Measurements from ENCODE around the gene SPECC1. TPM values are rescaled to one million over a fixed set of nuclear protein-coding genes. Genes with fewer than 3 reads are reported as not detected.

Gene SPECC1
- total and polyA plus RNA-seq, 9 of the 15 experiments (the other 6 are each of a cell fraction or from before 2014, with no cell fraction given), result 2.4 to 19.6 (median 14.7) TPM

DNA sequence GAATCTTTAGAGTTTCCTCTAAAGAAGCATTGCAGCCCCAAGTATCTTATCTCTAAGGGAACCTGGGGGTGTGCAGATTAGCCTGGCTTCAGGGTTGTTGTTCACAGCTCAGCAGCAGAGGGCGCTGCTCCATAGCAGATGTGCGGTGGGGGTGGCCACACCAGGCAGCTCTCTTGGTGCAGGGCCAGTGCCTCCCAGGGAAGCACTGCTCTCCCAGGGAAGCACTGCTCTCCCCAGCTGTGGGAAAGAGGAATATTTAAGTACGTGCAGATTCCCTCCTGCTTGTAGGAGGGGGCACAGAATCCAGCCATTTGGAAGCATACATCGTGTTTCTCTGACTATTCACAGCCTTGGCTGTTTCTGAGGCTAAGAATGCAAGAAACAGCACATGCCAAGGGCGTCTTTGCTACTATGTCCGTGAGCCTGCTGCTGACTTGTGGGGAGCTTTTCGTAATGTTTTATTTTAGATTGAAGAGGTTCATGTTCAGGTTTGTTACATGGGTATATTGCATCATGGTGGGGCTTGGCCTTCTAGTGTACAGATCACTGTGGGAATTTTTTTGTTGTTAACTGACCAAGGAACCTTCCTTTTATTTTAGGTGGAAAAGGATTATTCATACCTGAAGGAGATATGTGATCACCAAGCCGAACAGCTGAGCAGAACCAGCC, 217.8 kb downstream of the SPECC1 start:
- H3K4me2 ChIP-seq (ENCODE audit: insufficient read depth, low read length), result no peak overlapping the region
- peak; percentile 89 for FAIRE-seq
- intact Hi-C loops (cut with micrococcal nuclease), result loop anchor here (2.0 kb wide), 3 partner anchors 94 to 234 kb away; no protein-coding TSS in a partner anchor
- H2AFZ ChIP-seq (ENCODE audit: low read depth, low read length), result no peak overlapping the region
- H3K4me3 ChIP-seq, result no peak overlapping the region
- 0 out of 2 replicates have a peak, but pooled peaks cover 4% of the 10 kb centered on the region for H4K20me1 ChIP-seq (replicated peaks; ENCODE audit: control insufficient read depth, insufficient read depth, low read length)
- no peaks in the 10 kb centered on the region for H3K27me3 ChIP-seq (ENCODE audit: control insufficient read depth in 2 of 2, insufficient read depth in 2 of 2, low read length in 2 of 2)
- H3K9me1 ChIP-seq (ENCODE audit: control insufficient read depth, insufficient read depth, low read length), result no peaks in the 10 kb centered on the region
- no peak overlapping the region for H3K27ac ChIP-seq (ENCODE audit: extremely low read depth, low read depth, low read length)
- no peaks in the 10 kb centered on the region for H3K9me3 ChIP-seq (replicated peaks; ENCODE audit: control insufficient read depth, insufficient read depth, low read depth, low read length)
- peak; percentile 79 to 83 (median 80) for DNase-seq (ENCODE audit: extremely low read depth in 1 of 4, low spot score in 3 of 4)
- H3K79me2 ChIP-seq (ENCODE audit: control insufficient read depth, insufficient read depth, low read length), result no peaks in the 10 kb centered on the region
- POLR2A ChIA-PET, result no interaction called here
- H3K4me1 ChIP-seq (replicated peaks in 1 of 2; ENCODE audit: control insufficient read depth in 2 of 2, insufficient read depth in 2 of 2, low read length in 2 of 2), result peaks cover 0 to 6% of the 10 kb centered on the region in 2 experiments; a peak in 3 of 5 replicates
- H3K36me3 ChIP-seq (ENCODE audit: control insufficient read depth, insufficient read depth, low read length), result peaks cover 15% of the 10 kb centered on the region; the same call in 2 of the 3 replicates
- peak; percentile 99 for ATAC-seq
- H3K9ac ChIP-seq (ENCODE audit: insufficient read depth in 1 of 2, low read depth in 2 of 2, low read length in 2 of 2), result no peak overlapping the region
- 37% methylated on average over 7 of the region's 8 CpGs for WGBS (ENCODE audit: insufficient coverage, low coverage, missing lambda C conversion rate)
- CTCF ChIA-PET (ENCODE audit: low intra/inter-chr PET ratio), result interaction anchor here (0.6 to 2.3 kb wide), 3 partner anchors 94 to 107 kb away, joined by 3 to 15 read pairs (median 7); no protein-coding TSS in a partner anchor
- no TSS peak for BruUV-seq (replicated peaks)
- in situ Hi-C loops (cut with MboI), result no loop called here
- TF ChIP-seq NFRKB (IDR thresholded peaks at IDR 0.05; ENCODE audit: low read depth), result no peak
- TF ChIP-seq RUNX1 (IDR thresholded peaks at IDR 0.05; ENCODE audit: low read depth), result no peak
- no peak for TF ChIP-seq RBM22 (IDR thresholded peaks at IDR 0.05; ENCODE audit: low read depth, low read length, poor library complexity, severe bottlenecking)
- TF ChIP-seq MCM7 (IDR thresholded peaks at IDR 0.05), result no peak
- TF ChIP-seq RBBP5 (IDR thresholded peaks at IDR 0.05; ENCODE audit: borderline replicate concordance, insufficient read depth, low read length, poor library complexity, severe bottlenecking), result no peak
- no peak for TF ChIP-seq WHSC1 (IDR thresholded peaks at IDR 0.05; ENCODE audit: low read length)
- no peak for TF ChIP-seq CHCHD3 (CRISPR knock-in tag; IDR thresholded peaks at IDR 0.05)
- no peak for TF ChIP-seq ZNF586 (CRISPR knock-in tag; conservative IDR thresholded peaks at IDR 0.05)
- TF ChIP-seq ZNF76 (CRISPR knock-in tag; IDR thresholded peaks at IDR 0.05; ENCODE audit: borderline replicate concordance), result no peak
- no peak for TF ChIP-seq EP400 (IDR thresholded peaks at IDR 0.05)
- no peak for TF ChIP-seq KAT8 (IDR thresholded peaks at IDR 0.05; ENCODE audit: low read depth)
- no peak for TF ChIP-seq ZBED1 (IDR thresholded peaks at IDR 0.05)
- TF ChIP-seq, protein P1, sequence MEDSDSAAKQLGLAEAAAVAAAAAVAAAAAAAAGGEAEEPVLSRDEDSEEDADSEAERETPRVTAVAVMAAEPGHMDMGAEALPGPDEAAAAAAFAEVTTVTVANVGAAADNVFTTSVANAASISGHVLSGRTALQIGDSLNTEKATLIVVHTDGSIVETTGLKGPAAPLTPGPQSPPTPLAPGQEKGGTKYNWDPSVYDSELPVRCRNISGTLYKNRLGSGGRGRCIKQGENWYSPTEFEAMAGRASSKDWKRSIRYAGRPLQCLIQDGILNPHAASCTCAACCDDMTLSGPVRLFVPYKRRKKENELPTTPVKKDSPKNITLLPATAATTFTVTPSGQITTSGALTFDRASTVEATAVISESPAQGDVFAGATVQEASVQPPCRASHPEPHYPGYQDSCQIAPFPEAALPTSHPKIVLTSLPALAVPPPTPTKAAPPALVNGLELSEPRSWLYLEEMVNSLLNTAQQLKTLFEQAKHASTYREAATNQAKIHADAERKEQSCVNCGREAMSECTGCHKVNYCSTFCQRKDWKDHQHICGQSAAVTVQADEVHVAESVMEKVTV (CRISPR knock-in tag; IDR thresholded peaks at IDR 0.05), result peak; percentile 78
- no peak for TF ChIP-seq ZNF431 (CRISPR knock-in tag; IDR thresholded peaks at IDR 0.05)
- no peak for TF ChIP-seq ZC3H11A (IDR thresholded peaks at IDR 0.05; ENCODE audit: low read depth, low read length)
- TF ChIP-seq ZBTB1 (CRISPR knock-in tag; IDR thresholded peaks at IDR 0.05; ENCODE audit: borderline replicate concordance, low read depth), result no peak
- peak; percentile 87 for TF ChIP-seq ZNF764 (CRISPR knock-in tag; IDR thresholded peaks at IDR 0.05; ENCODE audit: low read depth)
- no peak for TF ChIP-seq MAFK (IDR thresholded peaks at IDR 0.05; ENCODE audit: low read length)
- no peak for TF ChIP-seq RBM25 (IDR thresholded peaks at IDR 0.05; ENCODE audit: low read depth, low read length, severe bottlenecking)
- TF ChIP-seq SMC3 (conservative IDR thresholded peaks at IDR 0.05; ENCODE audit: insufficient read depth, low read depth, low read length), result peak; percentile 82
- no peak for TF ChIP-seq ETS2 (tag; IDR thresholded peaks at IDR 0.05; ENCODE audit: borderline replicate concordance, poor library complexity, severe bottlenecking)
- no peak for TF ChIP-seq ZNF707 (CRISPR knock-in tag; conservative IDR thresholded peaks at IDR 0.05)
- TF ChIP-seq HLTF (IDR thresholded peaks at IDR 0.05), result no peak
- TF ChIP-seq SETDB1 (IDR thresholded peaks at IDR 0.05; ENCODE audit: low read length), result no peak
